CD4-positive, alpha-beta T cell treated with Interleukin-15 for 4 hours (primary cell): ENCODE measurements around the gene TMEM59L.
"Not testable (repeated sequence)": the region's sequence is repeated elsewhere in the genome, so short reads cannot be mapped to it uniquely, and the experiment has no call there.

Experiments
- DNase-seq: peaks from one replicate; pipeline ENCODE4 v3.0.0-alpha.2; 2020; ENCODE audit warnings: low spot score

The TMEM59L gene

DNA sequence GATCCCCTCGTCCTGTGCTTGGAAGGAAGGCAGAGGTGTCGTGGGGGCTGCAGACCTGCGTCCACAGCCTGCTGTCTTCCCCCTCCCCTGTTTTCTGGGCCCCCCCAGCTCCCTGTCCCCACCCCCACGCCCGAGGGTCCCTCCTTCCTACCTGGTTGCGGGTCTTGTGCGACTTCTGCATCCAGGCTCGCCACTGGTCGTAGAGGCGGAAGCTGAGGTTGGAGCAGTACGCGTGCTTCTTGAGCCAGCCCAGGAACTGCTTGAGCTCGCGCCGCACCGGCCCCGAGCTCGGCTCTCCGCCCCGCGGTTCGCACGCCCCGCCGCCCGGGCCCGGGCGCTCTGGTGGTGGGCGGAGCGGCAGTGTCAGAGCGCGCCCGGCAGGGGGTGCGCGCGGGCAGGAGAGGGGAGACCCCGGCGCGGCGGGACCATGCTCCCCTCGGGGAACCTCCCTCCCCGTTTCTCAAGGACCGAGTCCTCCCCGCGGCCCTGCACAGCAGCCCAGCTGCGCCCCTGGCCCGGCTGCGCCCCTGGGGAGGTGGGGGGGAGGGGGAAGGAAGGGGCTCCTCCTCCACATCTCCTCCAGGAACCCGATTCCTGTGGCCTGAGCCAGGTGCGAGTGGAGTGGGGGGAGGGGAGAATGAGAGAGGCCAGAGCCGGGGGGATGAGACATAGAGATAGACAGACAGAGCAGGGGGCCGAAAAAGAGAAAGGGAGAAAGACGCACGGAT, 18.4 kb upstream of the TMEM59L start:
- DNase-seq = peak; percentile 69

- DNase-seq = no peak
Measured at GRCh38 chr19:18594824-18595373, 17.8 kb upstream of the TMEM59L start.

DNA sequence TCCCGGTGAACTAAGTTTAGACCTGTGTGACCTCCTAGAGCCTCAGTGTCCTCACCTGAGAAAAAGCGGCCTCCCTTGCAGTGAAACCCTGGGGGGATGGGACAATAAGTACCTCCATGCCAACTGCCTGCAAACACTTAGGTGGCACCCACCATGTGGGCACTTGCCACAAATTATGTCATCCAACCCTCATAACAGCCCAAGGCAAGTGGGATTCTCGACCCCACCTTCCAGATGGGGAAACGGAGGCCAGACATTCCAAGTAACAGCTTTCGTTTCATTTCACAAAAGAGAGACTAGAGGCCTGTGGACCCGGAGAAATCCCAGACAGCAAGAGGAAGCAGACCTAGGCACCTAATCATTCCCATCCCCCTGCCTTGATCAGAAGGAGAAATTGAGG, 17.2 kb upstream of the TMEM59L start:
- DNase-seq = no peak

GRCh38 chr19:18596752-18597157, 15.9 kb upstream of the TMEM59L start:
- no peak for DNase-seq

DNA sequence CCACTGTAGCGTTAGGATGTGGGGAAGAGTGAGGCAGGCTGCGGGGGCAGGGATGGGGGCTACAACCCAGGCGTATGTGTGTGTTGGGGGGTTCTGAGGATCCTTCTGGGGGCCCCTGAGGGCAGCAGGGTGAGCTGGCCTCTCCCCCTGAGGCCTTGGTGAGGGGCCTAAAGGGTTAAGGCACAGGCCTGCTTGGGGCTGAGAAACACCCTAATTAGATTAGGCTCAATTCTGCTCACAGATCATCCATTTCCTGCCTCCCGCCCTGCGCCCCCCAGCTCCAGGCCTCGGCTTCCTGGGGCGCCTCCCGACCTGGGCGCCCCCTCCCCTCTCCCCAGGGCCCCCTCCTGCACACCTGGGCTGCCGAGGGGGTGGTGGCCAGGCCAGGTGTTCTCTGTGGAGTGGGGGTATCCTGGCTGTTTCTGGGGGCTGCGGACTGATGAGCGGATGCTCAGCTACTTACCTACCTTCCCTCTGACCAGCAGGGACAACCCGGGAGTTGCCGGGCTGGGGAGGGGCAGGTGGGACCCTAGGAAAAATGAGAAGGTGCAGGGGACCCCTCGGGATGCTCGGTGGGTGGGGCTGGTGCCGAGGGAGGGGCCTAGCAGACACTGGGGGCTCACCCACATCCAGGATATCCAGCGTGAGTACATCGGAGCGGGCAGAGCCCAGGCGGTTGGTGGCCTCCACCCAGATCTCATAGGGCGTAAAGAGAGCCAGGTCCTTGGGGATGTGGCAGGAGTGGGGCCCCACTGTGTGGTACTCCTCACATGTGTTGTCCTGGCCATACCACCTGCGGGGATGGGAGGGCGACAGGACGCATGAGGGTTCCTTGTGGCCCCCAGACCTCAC, 14.6 kb upstream of the TMEM59L start:
- no peak for DNase-seq

DNA sequence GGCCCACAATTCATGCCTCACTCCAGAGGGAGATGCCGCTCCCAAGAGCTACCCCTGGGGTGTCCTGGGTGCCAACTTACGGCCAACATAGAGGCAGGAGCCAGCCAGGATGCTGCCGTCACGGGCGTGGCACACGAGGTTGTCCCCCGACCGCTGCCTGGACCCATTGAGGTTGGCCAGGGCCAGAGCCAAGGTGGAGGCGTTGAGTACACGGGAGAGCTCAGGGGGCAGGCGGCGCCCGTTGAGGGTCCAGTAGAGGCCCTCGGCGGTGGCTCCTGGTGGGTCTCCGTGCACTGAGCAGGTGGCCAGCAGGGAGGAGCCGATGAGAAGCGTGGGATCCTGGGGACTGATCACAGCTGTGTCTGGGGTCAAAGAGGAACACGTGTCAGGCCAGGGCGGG, 13.2 kb upstream of the TMEM59L start:
- no peak for DNase-seq

DNA sequence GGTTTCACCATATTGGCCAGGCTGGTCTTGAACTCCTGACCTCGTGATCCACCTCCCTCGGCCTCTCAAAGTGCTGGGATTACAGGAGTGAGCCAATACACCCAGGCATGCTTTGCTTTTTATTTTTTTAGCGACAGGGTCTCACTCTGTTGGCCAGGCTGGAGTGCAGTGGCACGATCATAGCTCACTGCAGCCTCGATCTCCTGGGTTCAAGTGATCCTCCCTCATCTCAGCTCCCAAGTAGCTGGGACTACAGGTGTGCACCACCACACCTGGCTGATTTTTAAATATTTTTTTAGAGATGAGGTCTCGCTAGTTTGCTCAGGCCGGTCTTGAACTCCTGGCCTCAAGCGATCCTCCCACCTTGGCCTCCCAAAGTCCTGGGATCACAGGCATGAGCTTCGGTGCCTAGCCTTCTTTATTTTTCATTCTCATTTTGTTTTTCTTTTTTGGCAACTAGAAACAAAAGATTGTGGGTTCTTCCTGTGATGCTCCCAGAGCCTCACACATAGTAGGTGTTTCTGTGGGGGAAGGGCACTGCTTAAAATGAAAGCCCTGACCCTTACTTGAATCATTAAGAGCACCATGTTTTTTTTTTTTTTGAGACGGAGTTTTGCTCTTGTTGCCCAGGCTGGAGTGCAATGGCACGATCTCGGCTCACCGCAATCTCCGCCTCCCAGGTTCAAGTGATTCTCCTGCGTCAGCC, 11.8 kb upstream of the TMEM59L start:
- not testable (repeated sequence) for DNase-seq

DNA sequence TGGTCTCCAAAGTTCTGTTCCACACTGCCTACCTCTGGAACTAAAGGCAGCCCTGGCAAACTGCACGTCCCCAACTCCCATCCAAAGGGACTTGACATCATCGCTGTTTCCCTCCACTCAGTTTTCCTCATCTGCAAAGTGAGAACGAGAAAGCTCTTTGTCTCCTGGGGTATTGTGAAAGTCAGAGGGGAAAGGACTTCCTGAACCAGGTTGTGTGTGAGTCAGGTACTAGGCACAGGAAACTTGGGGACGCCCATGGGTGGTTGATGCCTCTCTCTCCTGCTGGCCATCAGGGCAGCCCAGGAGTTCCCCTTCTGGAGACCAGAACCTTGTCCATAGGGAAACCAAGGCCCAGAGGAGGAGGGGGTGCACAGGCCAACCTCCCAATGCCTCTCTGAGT, 10.8 kb upstream of the TMEM59L start:
- DNase-seq = no peak

- DNase-seq = no peak
Measured at GRCh38 chr19:18603255-18603957, 9.3 kb upstream of the TMEM59L start.

DNA sequence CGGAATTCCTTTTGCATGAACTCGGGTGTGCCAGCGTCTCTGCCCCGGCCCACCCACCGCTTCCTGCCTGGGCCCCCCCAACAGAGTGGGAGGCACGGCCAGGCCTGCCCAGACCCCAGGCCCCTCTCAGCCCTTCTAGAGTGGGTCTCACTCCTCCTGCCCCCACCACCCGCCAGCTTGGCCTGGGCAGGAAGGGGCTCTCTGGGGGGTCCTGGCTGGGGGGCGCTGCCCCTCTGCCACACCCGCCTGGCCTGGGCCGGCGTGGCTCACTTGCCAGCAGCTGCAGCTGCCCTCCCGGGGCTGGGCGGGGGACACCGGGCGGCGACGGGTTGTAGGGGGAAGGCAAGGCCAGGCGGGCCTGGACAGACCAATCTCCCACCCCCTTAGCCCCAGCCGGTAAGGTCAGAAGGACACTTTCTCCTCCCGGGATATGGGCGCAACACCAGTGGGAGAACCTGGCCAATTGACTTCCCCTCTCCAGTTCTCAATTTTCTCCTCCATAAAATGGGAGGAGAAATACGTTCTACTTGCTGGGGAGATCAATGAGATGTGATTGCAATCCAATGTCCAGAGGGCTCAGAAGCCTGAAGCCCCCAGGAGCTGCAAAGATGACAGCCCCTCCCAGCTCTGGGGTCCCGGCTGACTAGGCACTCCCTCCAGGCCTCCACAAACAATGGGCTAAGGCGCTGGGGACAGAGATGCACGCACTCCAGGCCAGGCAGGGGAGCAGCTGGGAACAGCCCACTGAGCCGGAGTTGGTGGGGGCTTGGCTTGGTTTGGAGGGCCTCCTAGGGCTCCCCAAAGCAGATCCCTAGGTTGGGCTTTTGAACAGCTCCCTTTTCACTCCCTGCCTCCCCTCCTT, 8.5 kb upstream of the TMEM59L start:
- DNase-seq = no peak

DNA sequence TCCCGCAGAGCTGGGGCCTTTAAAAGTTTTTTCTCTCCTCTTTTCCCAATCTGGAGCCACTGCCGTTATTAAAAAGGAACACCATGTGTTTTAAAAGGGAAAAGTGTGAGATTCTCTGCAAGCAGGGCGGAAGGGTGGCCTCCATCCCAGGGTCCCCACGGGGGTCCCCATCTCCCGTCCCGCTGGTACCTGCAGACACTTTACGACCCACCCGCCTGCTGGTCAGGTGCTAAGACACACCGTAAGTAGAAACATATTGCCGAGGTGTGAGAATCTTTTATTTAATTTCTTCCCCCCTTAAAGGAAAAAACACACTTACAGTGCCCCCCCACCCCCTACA, 7.9 kb upstream of the TMEM59L start:
- DNase-seq = no peak

- DNase-seq = no peak
Measured at GRCh38 chr19:18605196-18605545, 7.5 kb upstream of the TMEM59L start.

DNA sequence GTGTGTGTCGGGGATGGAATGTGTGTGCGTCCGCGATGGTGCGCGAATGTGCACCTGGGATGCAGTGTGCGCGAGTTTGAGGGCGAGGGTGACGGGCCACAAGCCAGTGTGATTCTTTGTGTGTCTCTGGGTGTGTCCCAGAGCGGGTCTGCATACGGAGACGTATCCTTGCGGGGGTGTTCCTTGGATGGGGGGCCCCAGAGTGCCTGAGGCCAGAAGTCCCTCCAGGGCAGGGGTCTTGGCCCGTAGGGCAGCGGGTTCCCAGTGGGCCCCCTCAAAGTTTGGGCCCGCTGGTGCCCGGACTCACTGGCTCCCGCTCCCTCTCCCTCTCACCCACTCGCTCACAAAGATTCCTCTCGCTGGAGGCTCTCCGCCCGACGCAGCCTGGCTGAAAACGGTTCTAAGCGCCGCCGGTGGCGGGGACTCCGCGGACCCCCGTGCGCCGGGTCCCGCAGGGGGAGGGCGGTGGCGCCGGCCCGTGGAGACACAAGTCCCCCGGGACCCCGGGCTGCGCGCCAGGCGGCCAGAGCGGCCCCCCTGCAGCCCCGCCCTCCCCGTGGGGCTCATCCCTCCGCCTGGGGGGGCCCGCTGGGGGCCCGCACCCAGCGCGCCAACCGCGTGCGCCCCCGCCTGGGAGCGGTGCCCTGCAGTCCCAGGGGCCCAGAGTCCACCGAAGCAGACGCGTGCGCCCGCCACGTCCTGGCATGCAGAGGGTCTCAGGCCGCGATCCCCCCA, 7.0 kb upstream of the TMEM59L start:
- no peak for DNase-seq

- no peak for DNase-seq
Measured at GRCh38 chr19:18606281-18607225, 6.1 kb upstream of the TMEM59L start, which contains the start of gene CRLF1. CRLF1 (minus strand) TSS chr19:18606799; CDS start chr19:18606656, 143 bp downstream.

DNA sequence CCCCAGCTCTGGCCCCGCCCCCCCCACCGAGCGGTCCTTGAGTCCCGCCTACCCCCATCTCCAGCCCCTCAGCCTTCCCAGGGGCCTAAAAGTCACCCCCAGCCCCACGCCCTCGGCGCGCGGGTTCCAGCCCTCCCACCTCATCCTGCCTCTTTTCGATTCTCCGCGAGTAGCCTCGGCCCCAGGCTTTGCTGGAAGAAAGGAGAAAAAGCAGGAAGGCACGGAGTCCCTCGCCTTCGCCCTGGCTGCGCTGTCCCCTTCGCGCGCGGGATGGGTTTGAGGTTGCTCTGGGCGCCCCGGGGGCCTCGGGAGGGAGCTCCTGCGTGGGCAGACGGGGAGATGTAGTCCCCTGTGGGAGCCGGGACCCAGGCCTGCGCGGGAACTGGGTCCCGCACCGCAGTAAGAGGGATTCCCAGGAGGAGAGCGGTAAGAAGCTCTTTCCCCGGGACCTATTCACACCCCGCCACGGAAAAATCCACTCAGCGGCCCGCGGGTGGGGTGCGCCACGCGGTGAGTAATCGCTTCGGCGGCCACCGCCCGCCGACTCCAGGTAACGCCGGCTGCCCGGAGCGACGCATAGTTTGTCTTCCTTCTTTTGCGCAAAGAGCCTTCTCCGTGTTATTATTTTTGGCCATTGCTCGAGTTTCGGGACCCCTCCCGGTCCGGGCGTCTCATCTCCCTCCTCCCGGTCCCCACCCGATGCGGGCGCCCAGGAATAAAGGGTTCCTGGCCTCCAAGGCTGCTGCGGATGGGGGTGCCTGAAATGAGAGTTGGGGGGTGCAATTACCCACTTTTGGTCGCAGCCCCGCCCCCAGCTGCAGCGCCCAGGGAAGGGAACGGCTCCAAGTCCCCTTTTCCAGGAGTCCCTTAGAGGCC, 5.2 kb upstream of the TMEM59L start:
- DNase-seq = no peak

- DNase-seq = no peak
Measured at GRCh38 chr19:18608102-18608804, 4.4 kb upstream of the TMEM59L start.
